Sigmoid colon (tissue), 4 donors: ENCODE results near the gene RRP1.

Experiments
- CTCF ChIP-seq, 4 experiments: fragments of 450-650 bp in 3 of 4; fragments of 200-600 bp in 1 of 4; IDR thresholded peaks; one replicate each; pipeline ENCODE4 v1.5.1; 2016 to 2019; ENCODE audit warnings: antibody characterized with exemption in 4 of 4, mild to moderate bottlenecking in 3 of 4, moderate library complexity in 2 of 4
- POLR2A ChIP-seq, 2 donors: fragments of 450-650 bp; IDR thresholded peaks; one replicate each; pipeline ENCODE4 v1.6.1; 2016; ENCODE audit warnings: antibody characterized with exemption in 2 of 2, mild to moderate bottlenecking in 2 of 2, moderate library complexity in 2 of 2
- POLR2AphosphoS5 ChIP-seq, 4 donors: sonication (generic); formaldehyde crosslinking; IDR thresholded peaks; one replicate each; pipeline ENCODE4 v1.6.1; 2017; ENCODE audit warnings: antibody characterized with exemption in 4 of 4

DNA sequence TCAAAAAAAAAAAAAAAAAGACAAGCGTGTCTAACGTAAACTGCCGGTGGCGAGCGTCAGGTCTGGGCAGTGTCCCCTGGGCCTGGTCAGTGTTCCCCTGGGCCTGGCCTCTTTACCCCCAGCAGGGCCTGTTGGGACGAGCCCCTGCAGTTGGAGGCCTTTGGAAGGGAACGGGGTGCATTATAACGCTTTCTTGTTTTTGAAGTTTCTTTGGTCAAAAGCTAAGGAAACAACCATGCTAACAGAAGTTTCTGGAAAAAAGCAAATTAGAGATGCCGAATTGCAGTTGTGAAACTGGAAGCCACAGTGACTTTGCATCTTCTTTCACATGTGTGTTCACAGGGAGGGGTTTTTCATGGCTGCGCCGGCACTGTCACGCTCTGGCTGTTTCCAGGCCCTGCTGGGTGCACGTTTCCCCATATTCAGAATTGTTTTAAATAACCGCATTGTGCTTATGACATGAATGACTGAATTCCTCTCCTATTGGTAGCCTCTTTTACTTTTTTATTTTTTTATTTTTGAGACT is 16.0 kb downstream of the RRP1 start:
- TF ChIP-seq CTCF (IDR thresholded peaks at IDR 0.05) (no peak), POLR2AphosphoS5 (IDR thresholded peaks at IDR 0.05) (no peak), POLR2A (IDR thresholded peaks at IDR 0.05) (no peak)
